ENCODE data around the gene PRKN.
A peak's percentile ranks its signal among the peaks of the same experiment; 100 is the strongest.

Gene PRKN

GRCh38 chr6:161410076-161410475 is 1317.5 kb downstream of the PRKN start:
- no peak for DNase-seq (ENCODE audit: extremely low read depth, low read depth)
- TF ChIP-seq, protein P1, sequence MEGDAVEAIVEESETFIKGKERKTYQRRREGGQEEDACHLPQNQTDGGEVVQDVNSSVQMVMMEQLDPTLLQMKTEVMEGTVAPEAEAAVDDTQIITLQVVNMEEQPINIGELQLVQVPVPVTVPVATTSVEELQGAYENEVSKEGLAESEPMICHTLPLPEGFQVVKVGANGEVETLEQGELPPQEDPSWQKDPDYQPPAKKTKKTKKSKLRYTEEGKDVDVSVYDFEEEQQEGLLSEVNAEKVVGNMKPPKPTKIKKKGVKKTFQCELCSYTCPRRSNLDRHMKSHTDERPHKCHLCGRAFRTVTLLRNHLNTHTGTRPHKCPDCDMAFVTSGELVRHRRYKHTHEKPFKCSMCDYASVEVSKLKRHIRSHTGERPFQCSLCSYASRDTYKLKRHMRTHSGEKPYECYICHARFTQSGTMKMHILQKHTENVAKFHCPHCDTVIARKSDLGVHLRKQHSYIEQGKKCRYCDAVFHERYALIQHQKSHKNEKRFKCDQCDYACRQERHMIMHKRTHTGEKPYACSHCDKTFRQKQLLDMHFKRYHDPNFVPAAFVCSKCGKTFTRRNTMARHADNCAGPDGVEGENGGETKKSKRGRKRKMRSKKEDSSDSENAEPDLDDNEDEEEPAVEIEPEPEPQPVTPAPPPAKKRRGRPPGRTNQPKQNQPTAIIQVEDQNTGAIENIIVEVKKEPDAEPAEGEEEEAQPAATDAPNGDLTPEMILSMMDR (IDR thresholded peaks at IDR 0.05; ENCODE audit: low read depth, low read length) = no peak

GRCh38 chr6:161409353-161409752 is 1318.2 kb downstream of the PRKN start:
- TF ChIP-seq, protein P1 (IDR thresholded peaks at IDR 0.05; ENCODE audit: low read depth, low read length) = no peak

GRCh38 chr6:161408041-161408440 is 1319.5 kb downstream of the PRKN start:
- TF ChIP-seq, protein P1 (IDR thresholded peaks at IDR 0.05; ENCODE audit: low read depth, low read length) = no peak
- DNase-seq (ENCODE audit: extremely low read depth, low read depth) = no peak

More at GRCh38 chr6:161409353-161409752, 1318.2 kb downstream of the PRKN start:
- DNase-seq (ENCODE audit: extremely low read depth, low read depth) = no peak

DNA sequence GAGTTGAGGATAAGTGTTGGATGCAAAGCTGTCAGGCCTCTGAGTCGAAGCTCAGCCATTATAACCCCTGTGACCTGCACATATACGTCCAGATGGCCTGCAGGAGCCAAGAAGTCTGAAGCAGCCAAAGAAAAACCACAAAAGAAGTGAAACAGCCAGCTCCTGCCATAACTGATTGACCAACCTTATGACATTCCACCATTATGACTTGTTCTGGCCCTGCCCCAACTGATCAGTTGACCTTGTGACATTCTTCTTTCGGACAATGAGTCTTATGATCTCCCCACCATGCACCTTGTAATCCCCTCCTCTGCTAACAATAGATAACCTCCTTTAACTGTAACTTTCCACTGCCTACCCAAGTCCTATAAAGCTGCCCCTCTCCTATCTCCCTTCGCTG is 1320.0 kb downstream of the PRKN start:
- peak; percentile 18 for DNase-seq (ENCODE audit: extremely low read depth, low read depth)
- TF ChIP-seq, protein P1 (IDR thresholded peaks at IDR 0.05; ENCODE audit: low read depth, low read length) = no peak

- no peak for DNase-seq (ENCODE audit: extremely low read depth, low read depth)
- TF ChIP-seq, protein P1 (IDR thresholded peaks at IDR 0.05; ENCODE audit: low read depth, low read length) = no peak
Measured at GRCh38 chr6:161407115-161407514, 1320.5 kb downstream of the PRKN start.

DNA sequence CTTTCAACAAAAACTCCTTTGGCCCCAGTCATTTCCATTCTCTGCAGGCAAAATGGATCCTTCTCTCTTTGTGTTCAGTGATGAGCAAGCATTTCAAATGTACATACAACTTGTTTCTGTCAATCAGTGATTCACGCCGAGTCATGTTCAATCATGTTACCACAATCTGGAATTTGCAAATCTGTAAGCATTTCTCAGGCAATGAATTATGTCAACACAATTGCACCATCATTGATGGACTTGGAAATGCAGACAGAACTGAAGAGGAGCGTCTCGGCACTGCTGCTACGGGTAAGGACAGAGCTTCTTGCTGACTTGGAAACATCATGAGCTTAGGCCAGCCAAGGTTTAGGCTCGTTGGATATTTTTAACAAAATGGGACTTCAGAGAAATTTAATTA is 1320.9 kb downstream of the PRKN start:
- peak; percentile 35 for DNase-seq (ENCODE audit: extremely low read depth, low read depth)

GRCh38 chr6:161405418-161405817 is 1322.1 kb downstream of the PRKN start:
- TF ChIP-seq, protein P1 (IDR thresholded peaks at IDR 0.05; ENCODE audit: low read depth, low read length) = no peak
- no peak for DNase-seq (ENCODE audit: extremely low read depth, low read depth)

More for the DNA sequence above, 1320.9 kb downstream of the PRKN start:
- TF ChIP-seq, protein P1 (IDR thresholded peaks at IDR 0.05; ENCODE audit: low read depth, low read length) = no peak

Data from AG09319 (cell line).